NCI-H524 treated with DMSO at 0.1 percent for 48 hours (cell line): Measurements from ENCODE around the gene MDK.

Source experiments
- DNase-seq: peaks from one replicate; lab custom pipeline; 2025; lab: John Stamatoyannopoulos, UW

Gene MDK, protein sequence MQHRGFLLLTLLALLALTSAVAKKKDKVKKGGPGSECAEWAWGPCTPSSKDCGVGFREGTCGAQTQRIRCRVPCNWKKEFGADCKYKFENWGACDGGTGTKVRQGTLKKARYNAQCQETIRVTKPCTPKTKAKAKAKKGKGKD

DNA sequence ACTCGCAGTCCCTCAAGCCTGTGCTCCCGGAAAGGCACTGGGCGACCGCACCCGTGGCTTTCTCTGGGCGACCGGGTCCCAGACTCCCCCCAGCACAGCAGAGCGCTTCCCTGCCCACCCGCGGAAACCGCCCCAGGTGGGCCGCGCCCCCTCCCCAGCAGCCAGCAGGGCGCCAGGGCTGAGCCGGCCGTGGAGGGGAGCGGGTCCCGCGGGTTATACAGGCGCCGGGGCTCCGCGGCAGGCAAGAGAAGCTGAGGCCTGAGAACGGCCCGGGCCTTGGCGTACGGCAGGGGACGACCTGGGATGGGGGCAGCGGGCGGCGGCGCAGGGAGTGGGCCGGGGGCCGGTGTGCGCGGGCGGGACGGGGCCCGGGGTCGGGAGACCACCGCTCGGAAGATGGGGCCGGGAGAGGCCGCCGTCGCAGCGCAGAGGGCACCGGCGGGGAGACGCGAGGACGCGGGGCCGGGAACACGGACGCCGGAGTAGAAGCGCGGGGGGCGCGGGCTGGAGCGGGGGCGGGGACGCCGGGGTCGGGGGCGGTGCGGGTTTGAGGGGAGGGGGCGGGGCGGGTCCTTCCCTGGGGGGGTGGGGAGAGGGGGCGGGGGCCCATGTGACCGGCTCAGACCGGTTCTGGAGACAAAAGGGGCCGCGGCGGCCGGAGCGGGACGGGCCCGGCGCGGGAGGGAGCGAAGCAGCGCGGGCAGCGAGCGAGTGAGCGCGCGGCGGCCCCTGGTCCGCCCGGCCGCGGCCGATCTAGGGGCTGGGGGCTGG is at the start of gene MDK:
Gene MDK (plus strand): TSS at position 622 of the 771 bp plus-strand sequence. CDS start 389 bp downstream, outside the sequence.
- DNase-seq: no peak

DNA sequence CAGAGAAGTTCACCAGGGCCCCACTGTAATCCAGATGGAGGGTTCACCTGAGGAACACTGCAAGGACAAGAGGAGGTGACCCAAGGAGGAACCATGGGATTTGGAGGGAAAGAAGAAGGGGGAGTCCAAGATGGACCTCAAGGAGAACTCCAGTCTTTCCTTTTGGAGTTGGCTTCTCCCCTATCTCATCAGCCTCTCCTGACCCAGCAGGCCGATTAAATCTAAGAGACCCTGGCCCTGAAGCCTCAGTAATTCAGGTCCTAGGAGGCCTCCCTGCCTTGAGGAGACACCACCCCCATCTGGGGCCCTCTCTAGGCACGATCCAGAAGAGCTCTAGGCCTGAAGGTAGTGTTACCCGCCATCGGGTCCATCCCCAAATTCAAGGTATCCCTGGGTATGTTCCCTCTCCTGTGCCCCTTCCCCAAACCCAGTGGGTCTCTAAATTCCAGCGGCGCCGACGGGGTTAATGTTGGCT is 49.3 kb upstream of the MDK start:
- no peak for DNase-seq

DNA sequence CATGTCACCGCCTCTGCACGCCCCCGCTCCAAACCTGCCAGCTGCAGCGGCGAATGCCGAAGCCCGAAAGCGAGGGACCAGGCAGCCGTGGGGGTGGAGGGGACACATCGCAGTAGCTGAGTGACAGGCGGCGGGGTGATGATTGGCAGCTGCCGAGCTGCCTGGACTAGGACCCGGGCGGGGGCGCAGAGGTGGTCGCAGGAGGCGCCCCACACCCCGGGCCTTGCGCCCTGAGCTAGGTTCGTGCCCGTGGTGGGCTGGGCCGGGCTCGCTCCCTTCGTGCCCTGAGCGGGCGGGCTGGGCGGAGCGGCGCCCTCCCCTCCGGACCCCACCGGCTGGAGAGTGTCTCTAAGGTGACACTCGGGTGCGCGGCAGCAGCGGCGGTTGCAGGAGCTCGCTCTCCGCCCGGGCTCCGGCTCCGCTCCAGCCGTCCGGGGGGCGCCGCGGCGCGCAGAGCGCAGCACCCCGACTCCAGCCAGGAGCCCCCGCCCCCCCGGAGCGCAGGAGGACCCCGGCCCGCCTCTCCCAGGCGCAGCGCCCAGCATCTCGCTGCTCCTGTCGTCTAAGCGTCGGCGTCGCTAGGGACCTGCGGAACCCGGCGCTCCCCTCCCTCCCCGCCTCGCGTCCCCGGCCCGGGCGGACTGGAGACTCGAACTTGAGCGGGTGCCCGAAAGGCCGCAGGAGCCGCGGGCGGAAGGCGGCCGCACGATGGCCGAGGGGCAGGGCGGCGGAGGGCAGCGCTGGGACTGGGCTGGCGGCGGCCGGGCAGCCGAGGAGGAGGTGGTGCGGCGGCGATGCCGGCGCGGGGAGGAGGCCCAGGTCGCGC is 48.7 kb upstream of the MDK start:
- DNase-seq: no peak

DNA sequence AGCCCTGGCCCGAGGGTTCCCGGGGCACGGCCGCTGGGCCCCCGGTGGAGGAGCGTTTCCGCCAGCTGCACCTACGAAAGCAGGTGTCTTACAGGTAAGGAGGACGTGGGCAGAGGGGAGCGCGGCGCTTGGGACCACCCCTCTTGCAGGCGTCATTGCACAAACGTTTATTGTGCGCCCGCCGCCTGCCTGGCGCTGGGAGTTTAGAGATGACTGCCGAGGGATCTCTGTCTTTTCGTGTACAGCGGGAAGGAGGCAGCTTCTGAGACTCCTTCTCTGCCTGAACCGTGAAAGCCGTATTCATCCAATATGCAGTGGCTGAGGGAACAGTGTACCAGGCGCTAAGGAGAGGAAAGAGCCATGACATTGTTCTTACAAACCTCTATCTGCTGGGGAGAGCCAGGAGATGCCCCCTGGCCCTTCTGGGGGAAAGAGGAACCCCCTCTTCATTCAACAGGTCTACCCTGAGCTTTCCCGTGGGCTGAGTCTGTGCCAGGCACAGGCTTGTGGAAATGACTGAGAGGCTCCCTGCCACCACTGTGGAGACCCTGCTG is 48.0 kb upstream of the MDK start:
- no peak for DNase-seq

DNA sequence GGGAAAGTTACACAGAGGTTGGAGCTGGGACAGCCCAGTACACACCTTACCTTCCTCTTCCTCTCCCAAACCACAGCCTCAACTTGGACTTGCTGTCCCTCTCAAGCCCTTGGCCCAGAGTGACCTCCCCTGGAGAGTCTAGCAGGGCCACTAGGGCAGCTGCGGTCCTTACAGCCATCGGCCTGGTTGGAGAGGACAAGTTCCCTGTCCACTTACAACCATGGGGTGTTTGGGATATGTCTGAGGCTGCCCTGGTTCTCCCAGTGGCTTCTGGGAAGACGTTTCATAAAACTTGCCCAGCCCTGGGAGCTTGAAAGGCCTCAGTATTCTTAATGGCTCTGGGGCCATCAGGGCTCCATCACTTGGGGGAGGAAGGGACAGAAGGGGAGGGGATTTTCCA is 47.3 kb upstream of the MDK start:
- DNase-seq: no peak

DNA sequence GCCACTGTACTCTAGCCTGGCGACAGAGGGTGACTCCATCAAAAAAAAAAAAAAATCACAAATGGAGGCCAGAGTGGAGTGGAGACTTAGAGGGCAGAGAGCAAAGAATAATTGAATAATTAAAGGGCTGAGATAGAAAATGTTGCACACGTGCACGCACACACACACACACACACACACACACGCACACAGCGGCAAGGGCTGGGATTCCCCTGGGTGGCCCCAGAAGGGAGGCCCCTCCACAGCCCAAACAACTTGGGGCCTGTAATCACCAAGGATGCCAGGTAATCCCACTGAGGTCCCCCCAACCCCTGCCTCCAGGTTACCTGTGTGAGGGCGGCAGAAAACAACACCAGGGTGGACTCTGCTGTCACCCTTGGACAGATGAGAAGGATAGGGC is 46.2 kb upstream of the MDK start:
- DNase-seq: no peak

DNA sequence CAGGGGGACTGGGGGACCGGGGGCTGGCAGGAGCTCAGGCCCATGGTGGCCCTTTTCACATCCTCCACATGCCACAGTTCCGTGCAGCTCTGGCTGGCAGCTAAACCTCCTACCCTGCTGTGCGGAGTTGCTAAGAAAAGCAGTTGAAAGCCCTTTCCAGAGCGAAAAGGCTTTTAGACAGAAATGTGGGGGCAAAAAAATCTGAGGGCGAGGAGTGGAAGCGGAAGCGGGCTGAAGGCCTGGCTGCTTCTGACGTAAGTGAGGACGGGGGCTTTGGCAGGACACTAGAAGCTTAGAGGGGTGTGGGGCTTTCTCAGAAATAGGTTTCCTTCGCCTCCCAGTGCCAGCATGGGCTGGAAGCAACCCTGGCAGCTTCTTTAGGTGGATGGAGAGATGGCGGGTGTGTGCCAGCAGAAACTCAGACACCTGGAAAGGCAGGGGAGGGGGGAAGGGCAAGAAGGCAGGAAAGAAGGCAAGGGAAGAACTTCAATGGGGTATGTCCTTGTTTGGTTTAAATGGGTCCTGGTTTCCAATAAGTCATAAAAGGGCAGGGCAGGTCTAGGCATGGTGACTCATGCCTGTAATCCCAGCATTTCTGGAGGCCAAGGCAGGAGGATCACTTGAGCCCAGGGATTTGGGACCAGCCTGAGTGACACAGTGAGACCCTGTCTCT is 45.4 kb upstream of the MDK start:
- no peak for DNase-seq

DNA sequence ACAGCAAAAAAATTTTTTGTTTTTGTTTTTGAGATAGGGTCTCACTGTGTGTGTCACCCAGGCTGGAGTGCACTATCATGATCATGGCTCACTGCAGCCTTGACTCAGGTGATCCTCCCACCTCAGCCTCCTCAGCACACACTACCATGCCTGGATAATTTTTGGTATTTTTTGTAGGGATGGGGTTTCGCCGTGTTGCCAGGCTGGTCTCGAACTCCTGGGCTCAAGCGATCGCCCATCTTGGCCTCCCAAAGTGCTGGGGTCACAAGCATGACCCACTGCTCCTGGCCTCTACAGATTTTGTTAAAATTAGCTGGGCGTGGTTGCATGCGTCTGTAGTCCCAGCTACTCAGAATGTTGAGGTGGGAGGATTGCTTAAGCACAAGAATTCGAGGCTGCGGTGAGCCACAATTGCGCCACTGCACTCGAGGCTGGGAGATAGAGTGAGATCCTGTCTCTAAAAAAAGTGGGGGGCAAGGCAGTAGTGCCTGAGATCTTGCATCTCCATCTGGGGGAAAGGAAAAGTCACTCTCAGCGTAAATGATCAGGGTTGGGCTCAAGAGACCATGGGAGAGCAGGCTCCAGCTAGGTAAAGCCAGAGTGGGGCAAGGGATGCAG is 44.8 kb upstream of the MDK start:
- DNase-seq: no peak

DNA sequence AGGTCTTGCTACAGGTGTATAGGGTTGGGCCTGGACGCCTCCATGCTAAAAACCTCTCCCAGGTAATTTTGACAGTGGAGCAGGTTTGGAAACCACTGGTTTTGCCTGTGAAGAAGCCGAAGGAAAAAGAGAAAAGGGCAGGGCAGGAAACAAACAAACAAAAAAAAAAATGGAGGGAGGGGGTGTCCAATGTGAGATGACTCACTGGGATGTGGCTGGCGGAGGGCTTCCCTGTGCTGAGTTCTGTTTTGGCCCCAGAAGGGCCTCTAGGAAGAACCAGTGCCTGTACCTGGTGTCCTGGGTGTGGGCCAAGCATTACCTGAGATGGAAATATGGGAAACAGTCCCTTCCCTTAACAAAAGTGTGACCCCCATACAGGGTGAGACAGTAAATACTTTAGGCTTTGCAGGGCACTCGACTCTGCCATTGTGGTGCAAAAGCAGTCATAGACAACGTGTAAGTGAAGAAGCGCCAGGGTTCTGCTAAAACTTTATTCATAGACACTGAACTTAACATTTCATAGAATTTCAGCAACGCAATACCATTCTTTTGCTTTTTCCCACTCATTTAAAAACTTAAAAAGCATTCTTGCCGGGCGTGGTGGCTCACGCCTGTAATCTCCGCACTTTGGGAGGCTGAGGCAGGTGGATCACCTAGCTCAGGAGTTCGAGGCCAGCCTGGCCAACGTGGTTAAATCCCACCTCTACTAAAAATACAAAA is 43.7 kb upstream of the MDK start:
- DNase-seq: no peak

DNA sequence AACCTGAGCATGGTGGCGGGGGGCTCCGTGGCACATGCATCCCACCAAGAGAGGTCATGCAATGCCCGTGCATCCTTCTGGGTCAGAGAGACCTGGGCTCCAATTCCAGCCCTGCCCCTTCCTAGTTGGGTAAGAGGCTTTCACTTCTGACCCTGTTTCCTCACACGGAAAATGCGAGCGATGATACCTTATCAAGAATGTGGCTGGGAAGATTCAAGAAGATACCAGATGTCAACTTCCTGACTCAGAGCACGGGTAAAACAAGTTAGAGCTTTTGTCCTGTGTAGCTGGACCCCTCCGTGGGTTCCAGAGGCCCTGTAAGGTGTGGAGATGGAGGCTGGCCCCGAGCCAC is 42.9 kb upstream of the MDK start:
- no peak for DNase-seq

DNA sequence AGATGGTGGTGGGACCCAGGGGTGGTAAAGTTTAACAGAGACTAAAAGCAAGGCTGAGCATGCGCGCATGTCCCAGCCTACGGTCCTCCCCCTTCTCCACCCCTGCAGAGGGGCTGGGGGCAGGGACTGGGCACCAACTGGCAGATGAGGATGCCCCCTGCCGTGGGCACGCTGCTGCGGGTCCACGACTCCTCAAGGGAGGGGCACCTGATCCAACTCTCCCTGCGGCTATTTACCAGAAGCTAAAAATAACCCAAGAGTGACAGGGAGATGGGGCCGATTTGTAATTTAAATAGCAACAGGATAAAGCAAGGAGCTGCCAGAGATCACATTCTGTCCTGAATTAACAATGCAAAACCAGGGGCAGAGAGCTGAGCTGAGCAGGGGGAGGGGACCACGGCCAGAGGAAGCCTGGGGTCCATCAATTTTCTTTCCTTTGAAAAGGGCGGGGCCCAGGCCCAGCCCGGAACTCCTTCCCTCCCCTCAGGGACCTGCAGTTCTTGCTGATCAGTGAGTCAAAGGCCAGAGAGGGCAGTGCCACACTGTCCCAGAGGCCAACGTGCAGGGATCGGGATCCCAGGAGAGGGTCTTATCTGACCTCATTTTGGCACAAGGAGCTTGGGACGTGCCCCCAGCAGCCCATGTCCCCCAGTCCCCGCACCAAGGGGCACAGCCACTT is 42.3 kb upstream of the MDK start:
- peak; percentile 32 for DNase-seq

DNA sequence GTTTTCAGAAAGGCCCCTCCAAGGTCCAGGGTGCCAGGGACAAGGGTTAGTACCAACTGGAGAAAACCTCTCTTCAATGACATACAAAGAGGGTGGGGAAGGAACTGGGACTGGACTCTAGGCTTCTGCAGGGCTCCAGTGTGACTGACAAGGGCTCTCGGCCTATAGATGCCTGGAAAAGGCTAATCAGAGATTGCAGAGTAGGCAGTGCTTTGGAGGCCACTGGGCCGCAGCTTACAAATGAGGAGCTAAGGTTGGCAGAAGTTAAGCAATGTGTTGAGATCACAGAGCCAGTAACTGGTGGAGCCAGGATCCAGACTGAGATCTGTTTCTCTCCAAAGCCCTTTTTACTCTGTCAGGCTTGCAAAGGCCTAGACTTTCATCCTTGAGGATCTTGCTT is 41.7 kb upstream of the MDK start:
- DNase-seq: no peak

DNA sequence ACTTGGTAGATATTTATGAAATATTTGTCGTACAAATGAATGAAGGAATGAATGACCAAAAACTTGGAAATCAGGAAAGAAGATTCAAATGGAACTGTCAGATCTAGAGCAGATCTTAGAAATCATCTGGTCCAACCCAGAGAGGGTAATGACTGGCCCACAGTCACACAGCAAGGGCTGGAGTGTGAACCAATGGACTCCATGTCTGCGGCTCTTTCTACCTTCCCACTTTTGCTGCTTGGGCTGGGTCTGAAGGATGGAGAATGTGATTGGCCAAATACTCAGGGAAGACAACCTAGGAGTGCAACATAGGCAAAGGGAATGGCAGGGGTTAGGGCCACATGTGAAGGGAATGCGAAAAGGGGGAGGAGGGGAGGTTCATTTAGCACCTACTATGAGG is 40.0 kb upstream of the MDK start:
- DNase-seq: no peak

DNA sequence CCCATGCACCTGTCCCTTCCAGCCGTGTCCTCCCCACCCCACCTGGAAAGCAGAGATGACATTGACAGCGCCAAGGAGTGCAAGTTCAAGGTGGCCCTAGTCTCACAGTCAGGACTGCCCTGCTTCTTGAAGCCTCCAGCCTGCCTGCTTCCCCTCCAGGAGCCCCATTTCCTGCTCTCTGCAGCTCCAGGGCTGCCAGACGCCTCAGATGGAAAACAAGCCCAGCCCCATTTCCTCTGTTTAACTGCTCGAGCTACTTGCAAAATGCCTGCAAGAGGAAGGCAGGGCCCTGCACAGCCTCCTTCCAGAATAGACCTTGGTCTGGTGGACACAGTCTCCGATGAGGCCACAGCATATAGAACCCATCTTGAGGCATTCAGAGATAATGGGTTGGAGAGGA is 39.2 kb upstream of the MDK start:
- no peak for DNase-seq

DNA sequence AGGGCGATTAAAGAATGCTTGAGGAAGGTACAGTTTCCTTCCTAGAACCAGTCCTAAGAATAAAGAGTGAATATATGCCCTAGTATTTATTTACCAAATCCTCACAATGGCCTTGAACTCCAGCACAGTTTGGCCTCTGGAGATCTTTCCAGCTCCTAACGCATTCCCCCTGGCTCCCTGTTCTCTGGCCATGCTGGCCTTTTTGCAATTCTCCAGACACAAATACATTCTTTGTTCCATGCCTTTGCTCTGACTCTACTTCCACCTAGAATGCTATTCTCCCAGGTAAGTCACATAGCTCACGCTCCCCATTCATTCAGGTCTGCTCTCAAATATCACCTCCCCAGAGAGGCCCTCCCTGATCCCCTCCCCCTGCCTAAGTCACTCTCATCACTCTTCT is 37.9 kb upstream of the MDK start:
- no peak for DNase-seq

DNA sequence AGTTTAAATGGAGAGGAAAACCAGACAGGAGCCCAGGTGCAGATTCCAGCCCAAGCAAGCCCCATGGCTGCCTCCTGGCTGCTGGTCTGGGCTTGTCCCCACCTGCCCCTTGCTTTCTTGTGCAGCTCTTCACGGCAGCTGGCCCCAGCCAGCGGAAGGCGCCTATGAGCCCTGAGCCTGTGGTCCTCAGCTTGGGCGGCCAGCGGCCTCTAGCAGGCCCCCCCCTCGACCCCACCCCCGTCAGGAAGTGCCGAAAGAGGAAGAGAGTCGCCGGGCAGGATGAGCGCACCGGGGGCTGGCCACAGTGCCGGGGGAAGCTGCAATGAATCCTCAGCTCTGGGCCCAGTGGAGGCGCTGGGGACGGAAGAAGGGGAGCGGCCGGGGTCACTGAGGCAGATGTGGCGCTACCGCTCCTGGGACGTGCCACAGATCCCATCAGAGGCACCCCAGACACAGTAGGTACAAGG is 36.3 kb upstream of the MDK start:
- DNase-seq: no peak

DNA sequence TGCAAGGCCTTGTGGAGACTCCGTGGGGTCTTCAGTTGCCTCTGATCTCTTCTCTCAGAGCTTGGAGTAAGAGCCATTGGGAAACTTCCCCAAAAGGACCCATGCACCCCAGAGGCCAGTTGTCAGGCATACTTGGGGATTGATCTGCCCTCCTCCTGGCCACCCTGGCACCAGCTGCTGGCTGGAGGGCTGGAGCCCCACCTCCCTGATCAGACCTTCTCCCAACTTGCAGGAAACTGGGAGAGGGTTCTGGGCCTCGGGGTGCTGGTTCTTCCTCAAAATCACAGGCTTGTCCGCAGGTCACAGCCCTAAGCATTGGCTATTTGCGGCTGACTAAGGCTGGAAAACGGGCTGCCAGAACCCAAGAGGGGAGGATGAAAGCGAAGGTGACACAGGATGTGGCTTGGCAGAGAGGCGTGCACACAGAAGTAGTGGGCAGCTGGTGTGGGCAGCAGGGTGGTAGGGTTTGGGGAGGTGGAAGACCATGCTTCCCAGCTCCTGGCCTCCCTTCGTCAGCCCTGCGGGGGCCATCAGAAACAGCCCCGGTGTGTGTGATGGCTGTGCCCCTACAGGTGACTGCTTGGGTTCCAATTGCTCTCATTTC is 35.5 kb upstream of the MDK start:
- DNase-seq: no peak

DNA sequence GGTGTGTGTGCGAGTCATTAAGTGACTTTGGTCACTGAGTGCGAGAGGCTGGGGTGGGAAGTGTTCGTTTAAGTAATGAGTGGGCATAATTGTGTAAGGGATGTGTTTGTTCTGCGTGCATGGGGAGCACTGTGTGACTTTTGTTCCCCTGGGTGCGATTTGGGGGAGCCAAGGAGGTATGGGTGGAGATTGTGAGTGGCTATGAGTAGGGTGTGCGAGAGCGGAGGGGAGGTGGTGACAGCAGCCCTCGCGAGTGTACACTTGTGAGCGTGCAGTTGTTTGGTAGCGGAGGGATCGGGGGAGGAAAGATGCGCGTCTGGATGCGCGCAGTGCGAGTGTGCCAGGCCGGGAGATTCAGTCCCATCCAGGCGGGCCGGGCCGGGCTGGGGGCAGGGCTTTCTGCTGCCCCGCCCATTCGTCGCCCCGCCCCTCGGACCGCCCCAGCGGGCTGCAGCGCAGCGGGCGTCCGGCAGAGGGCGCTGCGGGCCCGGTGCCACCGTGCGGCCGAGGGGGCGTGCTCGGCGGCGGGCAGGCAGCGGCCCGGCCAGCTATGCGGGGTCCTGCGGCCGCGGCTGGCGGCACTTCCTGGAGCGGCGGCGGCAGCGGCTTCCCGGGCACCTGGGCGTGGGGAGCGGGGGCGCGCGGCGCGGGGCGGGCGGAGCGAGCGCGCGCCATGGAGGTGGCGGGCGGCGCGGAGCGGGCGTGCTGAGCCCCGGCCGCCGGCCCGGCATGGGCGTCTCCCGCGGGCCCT is 34.4 kb upstream of the MDK start, which contains the start of gene DGKZ:
Gene DGKZ (plus strand): TSS at position 578 of the 751 bp plus-strand sequence. CDS start 197 bp downstream, outside the sequence.
- DNase-seq: no peak
